Gastrocnemius medialis (tissue), 4 donors: ENCODE data around the gene KIRREL2. TPM values are rescaled to one million over a fixed set of nuclear protein-coding genes. Genes with fewer than 3 reads are reported as not detected.

Experiments used
- ATAC-seq, 2 donors: fragments of 150-250 bp; one replicate each; pipeline ENCODE4 v1.9.1; 2016
- DNase-seq, 2 donors: peaks; one replicate each; pipeline ENCODE4 v3.0.0-alpha.2; 2019
- H3K27ac ChIP-seq, 4 donors: fragments of 200-600 bp; sonication (generic); 1 replicate in 1 of 4; 2 replicates in 3 of 4; pipeline ENCODE4 v1.5.1; 2016 to 2018; ENCODE audit warnings: mild to moderate bottlenecking in 2 of 4, moderate library complexity in 1 of 4
- H3K27me3 ChIP-seq, 3 donors: fragments of 200-600 bp; sonication (generic) in 2 of 3; 1 replicate in 1 of 3; 2 replicates in 2 of 3; pipeline versions ENCODE4 v1.5.1 to v1.6.0; 2016 to 2019; ENCODE audit warnings: mild to moderate bottlenecking in 1 of 3, moderate library complexity in 1 of 3
- H3K36me3 ChIP-seq, 2 donors: fragments of 200-600 bp; sonication (generic) in 1 of 2; one replicate each; pipeline ENCODE4 v1.5.1; 2017 to 2018
- H3K4me1 ChIP-seq, 2 donors: fragments of 200-600 bp; sonication (generic) in 1 of 2; one replicate each; pipeline ENCODE4 v1.5.1; 2016 to 2017; ENCODE audit warnings: mild to moderate bottlenecking in 2 of 2
- H3K4me3 ChIP-seq, 4 donors: fragments of 200-600 bp; sonication (generic) in 3 of 4; 1 replicate in 1 of 4; 2 replicates in 3 of 4; pipeline ENCODE4 v1.5.1; 2016 to 2019; ENCODE audit warnings: mild to moderate bottlenecking in 2 of 4
- H3K9me3 ChIP-seq, 3 donors: fragments of 200-600 bp; sonication (generic) in 2 of 3; 1 replicate in 1 of 3; 2 replicates in 2 of 3; pipeline ENCODE4 v1.5.1; 2016 to 2019
- CTCF ChIP-seq, 5 experiments: fragments of 450-650 bp in 3 of 5; fragments of 200-600 bp in 2 of 5; sonication (generic) in 2 of 5; IDR thresholded peaks in 4 of 5; conservative IDR thresholded peaks in 1 of 5; 1 replicate in 4 of 5; 2 replicates in 1 of 5; pipeline ENCODE4 v1.5.1; 2016 to 2019; ENCODE audit warnings: antibody characterized with exemption in 5 of 5, mild to moderate bottlenecking in 3 of 5, moderate library complexity in 3 of 5
- POLR2A ChIP-seq, 2 donors: fragments of 450-650 bp; IDR thresholded peaks; one replicate each; pipeline ENCODE4 v1.6.1; 2017; ENCODE audit warnings: antibody characterized with exemption in 2 of 2, mild to moderate bottlenecking in 2 of 2, moderate library complexity in 2 of 2
- in situ Hi-C, 4 donors: fragments of 200-750 bp; cut with MboI; loops; one replicate each; pipeline versions ENCODE4 v1.15.0 to v1.8.0; 2017; ENCODE audit warnings: low sequenced_read_pairs in 4 of 4
- intact Hi-C: fragments of 100-400 bp; cut with DNase I; formaldehyde crosslinking; loops from one replicate; pipeline ENCODE4 v1.15.1; 2023; ENCODE audit warnings: low total_unique reads
- total RNA-seq, 4 donors: library from RNA; depleted of rRNA; stranded (reverse); fragments of >200 nt; gene quantifications; one replicate each; pipeline versions ENCODE4 v1.1.0 to v1.2.3, GENCODE V29; 2016

KIRREL2 gene
- total RNA-seq, 4 donors from 2014 or later: not detected

DNA sequence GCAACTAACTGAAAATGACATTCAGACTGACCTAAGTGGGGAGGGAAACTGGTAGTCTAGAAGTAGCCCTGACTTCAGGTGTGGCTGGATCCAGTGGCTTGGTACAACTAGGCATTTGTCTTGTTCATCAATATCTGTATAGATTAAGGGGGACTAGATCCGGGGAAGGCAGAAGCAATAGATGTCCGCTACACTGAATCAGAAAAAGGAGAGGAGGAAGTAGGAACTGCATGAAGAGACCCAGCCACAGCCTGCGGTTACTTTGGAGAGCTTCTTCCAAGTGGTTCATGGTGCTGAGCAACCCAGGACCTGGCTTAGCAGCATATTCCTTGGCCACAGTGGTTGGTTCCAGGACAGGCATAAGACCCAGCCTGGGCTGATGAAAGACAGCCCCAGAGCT, 34.1 kb upstream of the KIRREL2 start:
- Histone ChIP-seq H3K27me3 (peaks cover 0 to 10% (median 3%) of the 10 kb centered on the region in 3 donors), H3K4me3 (no peak overlapping the region), H3K4me1 (no peaks in the 10 kb centered on the region), H3K36me3 (no peaks in the 10 kb centered on the region), H3K9me3 (no peaks in the 10 kb centered on the region), H3K27ac (no peak overlapping the region)
- in situ Hi-C loops: no loop called here
- intact Hi-C loops: no loop called here
- TF ChIP-seq POLR2A (IDR thresholded peaks at IDR 0.05) (no peak), CTCF (IDR thresholded peaks at IDR 0.05 in 4 of 5, conservative IDR thresholded peaks at IDR 0.05 in 1 of 5) (no peak)
- ATAC-seq (no peak), DNase-seq (no peak)

DNA sequence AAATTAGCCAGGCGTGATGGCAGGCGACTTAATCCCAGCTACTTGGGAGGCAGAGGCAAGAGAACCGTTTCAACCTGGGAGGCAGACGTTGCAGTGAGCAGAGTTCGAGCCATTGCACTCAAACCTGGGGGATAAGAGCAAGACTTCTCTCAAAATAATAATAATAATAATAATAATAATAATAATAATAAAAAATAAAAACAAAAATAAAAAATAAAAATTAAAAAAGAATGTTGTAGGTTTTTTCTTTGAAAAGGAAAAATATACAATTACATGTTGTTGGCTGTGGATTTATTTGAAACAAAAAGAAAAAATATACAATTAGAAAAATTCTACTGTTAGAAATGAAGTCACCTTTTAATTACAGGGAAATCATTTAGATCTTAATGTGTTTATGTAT, 32.6 kb upstream of the KIRREL2 start:
- H3K9me3 ChIP-seq: no peaks in the 10 kb centered on the region
- H3K4me3 ChIP-seq: no peak overlapping the region
- H3K4me1 ChIP-seq: no peaks in the 10 kb centered on the region
- intact Hi-C loops: no loop called here
- no peak for ATAC-seq
- TF ChIP-seq POLR2A (IDR thresholded peaks at IDR 0.05): no peak
- TF ChIP-seq CTCF (IDR thresholded peaks at IDR 0.05 in 4 of 5, conservative IDR thresholded peaks at IDR 0.05 in 1 of 5): no peak
- no peak overlapping the region for H3K27ac ChIP-seq
- in situ Hi-C loops: no loop called here
- no peaks in the 10 kb centered on the region for H3K36me3 ChIP-seq
- no peak for DNase-seq
- peaks cover 0 to 3% (median 3%) of the 10 kb centered on the region in 3 donors for H3K27me3 ChIP-seq

DNA sequence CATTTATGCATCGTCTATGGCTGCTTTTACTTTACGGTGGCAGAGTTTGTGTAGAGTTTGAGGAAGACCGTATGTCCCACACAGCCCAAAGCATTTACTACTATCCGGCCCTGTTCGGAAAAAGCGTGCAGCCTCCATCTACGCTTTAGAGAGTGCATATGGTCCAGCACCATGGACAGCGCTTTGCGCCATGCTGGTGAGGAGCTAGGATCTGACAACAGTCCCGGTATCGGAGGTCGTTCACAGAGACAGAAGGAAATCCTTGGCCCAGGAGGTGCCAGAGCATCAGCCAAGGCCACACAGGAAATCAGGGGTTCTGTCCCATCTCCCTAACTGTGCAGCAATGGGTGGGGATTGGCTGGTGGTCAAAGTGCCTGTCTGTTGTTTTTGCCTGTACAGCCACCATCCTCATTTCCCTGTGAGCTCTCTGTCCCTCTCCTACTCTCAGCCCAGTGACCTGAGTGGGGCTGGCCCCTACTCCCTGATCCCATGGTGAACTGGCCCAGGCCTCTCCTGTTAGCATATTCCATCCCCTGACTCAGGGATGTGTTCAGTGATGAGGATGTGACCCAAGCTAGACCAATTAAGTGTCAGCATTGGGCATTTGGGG, 27.9 kb upstream of the KIRREL2 start:
- no peaks in the 10 kb centered on the region for H3K9me3 ChIP-seq
- no peaks in the 10 kb centered on the region for H3K4me1 ChIP-seq
- DNase-seq: no peak
- intact Hi-C loops: no loop called here
- no peak for ATAC-seq
- TF ChIP-seq CTCF (IDR thresholded peaks at IDR 0.05 in 4 of 5, conservative IDR thresholded peaks at IDR 0.05 in 1 of 5): no peak
- TF ChIP-seq POLR2A (IDR thresholded peaks at IDR 0.05): no peak
- H3K27ac ChIP-seq: no peak overlapping the region
- peaks cover 0 to 3% (median 2%) of the 10 kb centered on the region in 3 donors for H3K27me3 ChIP-seq
- in situ Hi-C loops: no loop called here
- no peaks in the 10 kb centered on the region for H3K36me3 ChIP-seq
- no peak overlapping the region for H3K4me3 ChIP-seq

DNA sequence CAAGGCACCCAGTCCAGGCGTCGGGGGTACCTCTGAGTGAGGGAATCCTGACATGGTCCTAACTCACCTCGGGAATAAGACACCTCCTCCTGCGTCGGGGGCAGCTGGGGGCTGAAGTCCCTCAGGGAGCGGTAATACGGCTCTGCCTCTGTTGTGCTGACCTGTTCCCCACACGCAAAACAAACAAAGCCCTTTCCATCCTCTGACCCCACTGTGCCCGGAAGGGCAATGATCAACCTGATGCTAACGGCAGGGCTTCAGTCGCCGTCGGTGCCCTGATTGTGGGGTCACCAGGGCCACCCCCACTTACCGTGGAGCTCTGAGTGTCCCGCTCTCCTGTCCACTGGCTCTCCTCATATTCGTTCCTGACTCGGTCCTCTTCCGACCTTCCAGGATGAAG, 25.7 kb upstream of the KIRREL2 start:
- Histone ChIP-seq H3K27me3 (peaks cover 0 to 4% (median 2%) of the 10 kb centered on the region in 3 donors), H3K4me1 (no peaks in the 10 kb centered on the region), H3K36me3 (no peaks in the 10 kb centered on the region), H3K4me3 (no peak overlapping the region), H3K9me3 (no peaks in the 10 kb centered on the region), H3K27ac (no peak overlapping the region)
- in situ Hi-C loops (no loop called here), intact Hi-C loops (no loop called here)
- TF ChIP-seq POLR2A (IDR thresholded peaks at IDR 0.05) (no peak), CTCF (IDR thresholded peaks at IDR 0.05 in 4 of 5, conservative IDR thresholded peaks at IDR 0.05 in 1 of 5) (no peak)
- DNase-seq (no peak), ATAC-seq (no peak)

DNA sequence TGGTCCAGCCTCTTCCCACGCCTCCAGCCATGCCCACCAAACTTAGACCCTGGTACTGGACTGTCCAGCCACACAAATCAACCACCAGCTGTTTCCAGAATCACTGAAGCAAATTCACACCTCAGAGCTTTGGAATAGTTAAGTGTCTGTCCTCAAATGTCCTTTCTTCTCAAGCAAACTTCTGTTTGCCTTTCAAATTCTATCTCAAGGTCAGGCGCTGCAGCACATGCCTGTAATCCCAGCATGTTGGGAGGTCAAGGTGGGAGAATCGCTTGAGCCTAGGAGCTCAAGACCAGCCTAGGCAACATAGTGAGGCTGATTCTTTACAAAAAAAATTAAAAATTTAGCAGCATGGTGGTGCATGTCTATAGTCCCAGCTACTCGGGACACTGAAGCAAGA, 24.7 kb upstream of the KIRREL2 start:
- in situ Hi-C loops (no loop called here), intact Hi-C loops (no loop called here)
- TF ChIP-seq POLR2A (IDR thresholded peaks at IDR 0.05) (no peak), CTCF (IDR thresholded peaks at IDR 0.05 in 4 of 5, conservative IDR thresholded peaks at IDR 0.05 in 1 of 5) (no peak)

More for the DNA sequence above, 24.7 kb upstream of the KIRREL2 start:
- Histone ChIP-seq H3K4me3 (no peak overlapping the region), H3K27me3 (peaks cover 0 to 4% (median 2%) of the 10 kb centered on the region in 3 donors), H3K36me3 (no peaks in the 10 kb centered on the region), H3K27ac (no peak overlapping the region), H3K4me1 (no peaks in the 10 kb centered on the region), H3K9me3 (no peaks in the 10 kb centered on the region)
- no peak for ATAC-seq
- no peak for DNase-seq
